Measurements from ENCODE around the gene DKK2. TPM values are rescaled to one million over a fixed set of nuclear protein-coding genes. Genes with fewer than 3 reads are reported as not detected.

DKK2 gene
- total and polyA plus RNA-seq, 10 of the 15 experiments (the other 5 are each of a cell fraction or from before 2014, with no cell fraction given) = not detected

DNA sequence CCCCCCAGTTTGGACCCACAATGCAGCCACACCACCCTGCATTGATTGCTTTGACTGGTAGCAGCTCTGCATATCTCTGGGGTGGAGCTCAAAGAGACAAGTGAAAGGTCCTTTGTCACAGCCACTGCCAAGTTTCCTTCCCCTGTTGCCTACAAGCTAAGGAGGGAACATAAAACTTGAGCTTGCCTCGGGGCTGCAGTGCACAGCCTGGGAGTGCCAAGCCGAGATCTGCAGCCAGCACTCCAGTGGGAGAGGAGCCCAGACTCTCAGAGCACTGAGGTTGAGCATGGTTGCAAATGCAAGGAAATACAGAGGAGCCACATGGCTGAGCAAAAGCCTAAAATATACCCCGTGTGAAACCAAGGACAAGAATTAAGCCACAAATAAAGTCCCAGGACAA is 142.2 kb downstream of the DKK2 start:
- H3K9me3 ChIP-seq (replicated peaks; ENCODE audit: control insufficient read depth, insufficient read depth, low read length) = no peaks in the 10 kb centered on the region
- H3K36me3 ChIP-seq (ENCODE audit: control insufficient read depth in 2 of 2, insufficient read depth in 2 of 2, low read length in 1 of 2) = no peaks in the 10 kb centered on the region
- H4K20me1 ChIP-seq (ENCODE audit: control insufficient read depth, insufficient read depth) = no peaks in the 10 kb centered on the region
- POLR2A ChIA-PET = no interaction called here
- in situ Hi-C loops (cut with MboI) = no loop called here
- FAIRE-seq (no peak), ATAC-seq (no peak), DNase-seq (ENCODE audit: low read depth, low spot score) (no peak)
- H3K79me2 ChIP-seq (ENCODE audit: control insufficient read depth, insufficient read depth, low read length) = no peaks in the 10 kb centered on the region
- no peaks in the 10 kb centered on the region for H3K27me3 ChIP-seq (replicated peaks in 1 of 2; ENCODE audit: control insufficient read depth in 2 of 2, insufficient read depth in 2 of 2, low read length in 1 of 2)
- H3K4me1 ChIP-seq (ENCODE audit: control insufficient read depth, insufficient read depth, low read length) = no peaks in the 10 kb centered on the region
- CTCF ChIA-PET = no interaction called here
- no peak overlapping the region for H3K27ac ChIP-seq (ENCODE audit: control insufficient read depth, insufficient read depth)
- TF ChIP-seq, protein P1, sequence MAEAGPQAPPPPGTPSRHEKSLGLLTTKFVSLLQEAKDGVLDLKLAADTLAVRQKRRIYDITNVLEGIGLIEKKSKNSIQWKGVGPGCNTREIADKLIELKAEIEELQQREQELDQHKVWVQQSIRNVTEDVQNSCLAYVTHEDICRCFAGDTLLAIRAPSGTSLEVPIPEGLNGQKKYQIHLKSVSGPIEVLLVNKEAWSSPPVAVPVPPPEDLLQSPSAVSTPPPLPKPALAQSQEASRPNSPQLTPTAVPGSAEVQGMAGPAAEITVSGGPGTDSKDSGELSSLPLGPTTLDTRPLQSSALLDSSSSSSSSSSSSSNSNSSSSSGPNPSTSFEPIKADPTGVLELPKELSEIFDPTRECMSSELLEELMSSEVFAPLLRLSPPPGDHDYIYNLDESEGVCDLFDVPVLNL (IDR thresholded peaks at IDR 0.05; ENCODE audit: low read depth, low read length) = no peak
- TF ChIP-seq, protein P2, sequence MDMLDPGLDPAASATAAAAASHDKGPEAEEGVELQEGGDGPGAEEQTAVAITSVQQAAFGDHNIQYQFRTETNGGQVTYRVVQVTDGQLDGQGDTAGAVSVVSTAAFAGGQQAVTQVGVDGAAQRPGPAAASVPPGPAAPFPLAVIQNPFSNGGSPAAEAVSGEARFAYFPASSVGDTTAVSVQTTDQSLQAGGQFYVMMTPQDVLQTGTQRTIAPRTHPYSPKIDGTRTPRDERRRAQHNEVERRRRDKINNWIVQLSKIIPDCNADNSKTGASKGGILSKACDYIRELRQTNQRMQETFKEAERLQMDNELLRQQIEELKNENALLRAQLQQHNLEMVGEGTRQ (IDR thresholded peaks at IDR 0.05; ENCODE audit: borderline replicate concordance, low read depth, low read length) = no peak
- TF ChIP-seq PML (IDR thresholded peaks at IDR 0.05; ENCODE audit: low read length) = no peak
- TF ChIP-seq, protein P3, sequence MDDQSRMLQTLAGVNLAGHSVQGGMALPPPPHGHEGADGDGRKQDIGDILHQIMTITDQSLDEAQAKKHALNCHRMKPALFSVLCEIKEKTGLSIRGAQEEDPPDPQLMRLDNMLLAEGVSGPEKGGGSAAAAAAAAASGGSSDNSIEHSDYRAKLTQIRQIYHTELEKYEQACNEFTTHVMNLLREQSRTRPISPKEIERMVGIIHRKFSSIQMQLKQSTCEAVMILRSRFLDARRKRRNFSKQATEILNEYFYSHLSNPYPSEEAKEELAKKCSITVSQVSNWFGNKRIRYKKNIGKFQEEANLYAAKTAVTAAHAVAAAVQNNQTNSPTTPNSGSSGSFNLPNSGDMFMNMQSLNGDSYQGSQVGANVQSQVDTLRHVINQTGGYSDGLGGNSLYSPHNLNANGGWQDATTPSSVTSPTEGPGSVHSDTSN (IDR thresholded peaks at IDR 0.05; ENCODE audit: insufficient replicate concordance, low read depth, low read length) = no peak
- TF ChIP-seq IKZF1 (conservative IDR thresholded peaks at IDR 0.05) = no peak
- no peak for TF ChIP-seq ASH2L (IDR thresholded peaks at IDR 0.05; ENCODE audit: borderline replicate concordance, low read depth)
- no peak for TF ChIP-seq ZNF217 (IDR thresholded peaks at IDR 0.05)
- no peak for TF ChIP-seq STAT3 (IDR thresholded peaks at IDR 0.05; ENCODE audit: low read depth, low read length)
- TF ChIP-seq, protein P4, sequence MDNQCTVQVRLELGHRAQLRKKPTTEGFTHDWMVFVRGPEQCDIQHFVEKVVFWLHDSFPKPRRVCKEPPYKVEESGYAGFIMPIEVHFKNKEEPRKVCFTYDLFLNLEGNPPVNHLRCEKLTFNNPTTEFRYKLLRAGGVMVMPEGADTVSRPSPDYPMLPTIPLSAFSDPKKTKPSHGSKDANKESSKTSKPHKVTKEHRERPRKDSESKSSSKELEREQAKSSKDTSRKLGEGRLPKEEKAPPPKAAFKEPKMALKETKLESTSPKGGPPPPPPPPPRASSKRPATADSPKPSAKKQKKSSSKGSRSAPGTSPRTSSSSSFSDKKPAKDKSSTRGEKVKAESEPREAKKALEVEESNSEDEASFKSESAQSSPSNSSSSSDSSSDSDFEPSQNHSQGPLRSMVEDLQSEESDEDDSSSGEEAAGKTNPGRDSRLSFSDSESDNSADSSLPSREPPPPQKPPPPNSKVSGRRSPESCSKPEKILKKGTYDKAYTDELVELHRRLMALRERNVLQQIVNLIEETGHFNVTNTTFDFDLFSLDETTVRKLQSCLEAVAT (IDR thresholded peaks at IDR 0.05) = no peak
- no peak for TF ChIP-seq TCF7 (IDR thresholded peaks at IDR 0.05; ENCODE audit: borderline replicate concordance)
- no peak for TF ChIP-seq PKNOX1 (IDR thresholded peaks at IDR 0.05)
- RAD21 ChIA-PET (ENCODE audit: unreplicated experiment) = no interaction called here
- H3K9ac ChIP-seq (ENCODE audit: control insufficient read depth, insufficient read depth, low read length) = no peak overlapping the region
- BruUV-seq (replicated peaks) = no TSS peak
- intact Hi-C loops (cut with micrococcal nuclease; ENCODE audit: unreplicated experiment) = no loop called here
- 0% methylated on average over 3 of the region's 3 CpGs for WGBS (ENCODE audit: insufficient coverage, insufficient replicate concordance, low lambda C conversion rate, missing lambda C conversion rate)
- no peak overlapping the region for H3K4me2 ChIP-seq (ENCODE audit: control insufficient read depth, insufficient read depth)
- SMC1A ChIA-PET (ENCODE audit: uncharacterized antibody, unreplicated experiment) = no interaction called here
- H3K4me3 ChIP-seq = no peak overlapping the region
- H2AFZ ChIP-seq (ENCODE audit: control insufficient read depth, low read depth, low read length) = no peak overlapping the region

Data from GM12878 (cell line).